Body of pancreas (tissue), 4 donors: ENCODE measurements around the gene RBL1. TPM values are rescaled to one million over a fixed set of nuclear protein-coding genes. Genes with fewer than 3 reads are reported as not detected.
"Not testable (repeated sequence)": the region's sequence is repeated elsewhere in the genome, so short reads cannot be mapped to it uniquely, and the experiment has no call there.

Experiments
- ATAC-seq: fragments of 150-250 bp; one replicate; pipeline ENCODE4 v1.9.1; 2016
- DNase-seq, 4 donors: peaks; one replicate each; pipeline ENCODE4 v3.0.0-alpha.2; 2019
- H3K27ac ChIP-seq, 4 donors: fragments of 200-600 bp; sonication (generic); 1 replicate in 3 of 4; 2 replicates in 1 of 4; pipeline versions ENCODE4 v1.5.1 to v1.6.1; 2016 to 2019; ENCODE audit warnings: mild to moderate bottlenecking in 1 of 4, mixed read lengths in 1 of 4, moderate library complexity in 1 of 4
- H3K27me3 ChIP-seq, 2 donors: fragments of 200-600 bp; sonication (generic); one replicate each; pipeline ENCODE4 v1.6.0; 2016; ENCODE audit warnings: mild to moderate bottlenecking in 1 of 2
- H3K36me3 ChIP-seq, 2 donors: fragments of 200-600 bp; sonication (generic); replicated peaks in 1 of 2; 2 replicates each; pipeline ENCODE4 v1.5.1; 2016; ENCODE audit warnings: low read depth in 2 of 2; ENCODE audit not compliant: insufficient read depth in 1 of 2
- H3K4me1 ChIP-seq: fragments of 200-600 bp; sonication (generic); one replicate; pipeline ENCODE4 v1.6.0; 2016
- H3K4me3 ChIP-seq, 2 donors: fragments of 200-600 bp; sonication (generic); 1 replicate in 1 of 2; 2 replicates in 1 of 2; pipeline ENCODE4 v1.5.1; 2016 to 2019
- H3K9me3 ChIP-seq, 3 donors: fragments of 200-600 bp; sonication (generic); 1 replicate in 2 of 3; 2 replicates in 1 of 3; pipeline ENCODE4 v1.5.1; 2016
- POLR2A ChIP-seq, 3 donors: fragments of 450-650 bp; IDR thresholded peaks; one replicate each; pipeline ENCODE4 v1.6.1; 2016; ENCODE audit warnings: antibody characterized with exemption in 3 of 3, mild to moderate bottlenecking in 2 of 3
- WGBS, 2 donors: methylation state at CpG; one replicate each; pipeline ENCODE4 v1.1.5; 2017; 5-methylcytosine and 5-hydroxymethylcytosine counted together
- intact Hi-C: fragments of 100-400 bp; cut with DNase I; formaldehyde crosslinking; loops from one replicate; pipeline ENCODE4 v1.15.1; 2023
- total RNA-seq, 2 donors: library from RNA; depleted of rRNA; stranded (reverse); fragments of >200 nt; gene quantifications; one replicate each; pipeline ENCODE4 v1.1.0, GENCODE V29; 2016
- TF ChIP-seq, protein P1 (sequence below), 7 experiments: fragments of 450-650 bp in 4 of 7; fragments of 200-600 bp in 3 of 7; sonication (generic) in 3 of 7; IDR thresholded peaks; one replicate each; pipeline ENCODE4 v1.5.1; 2016 to 2019; ENCODE audit warnings: antibody characterized with exemption in 7 of 7

RBL1 gene
- total RNA-seq, 2 donors from 2014 or later = 4.4 to 11.9 TPM

DNA sequence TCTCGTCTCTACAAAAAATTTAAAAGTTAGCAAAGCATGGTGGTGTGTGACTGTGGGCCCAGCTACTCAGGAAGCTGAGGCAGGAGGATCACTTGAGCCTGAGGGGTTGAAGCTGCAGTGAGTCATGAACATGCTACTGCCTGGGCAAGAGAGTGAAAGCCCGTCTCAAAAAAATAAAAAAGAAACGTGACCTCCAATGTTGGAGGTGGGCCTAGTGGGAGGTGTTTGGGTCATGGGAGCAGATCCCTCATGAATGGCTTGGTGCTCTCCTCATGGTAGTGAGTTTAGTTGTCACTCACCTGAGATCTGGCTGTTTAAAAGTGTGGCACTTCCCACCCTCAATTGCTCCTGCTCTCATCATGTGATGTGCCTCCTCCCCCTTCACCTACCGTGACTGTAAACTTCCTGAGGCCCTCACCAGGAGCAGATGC lies 24.3 kb downstream of the RBL1 start:
- H3K36me3 ChIP-seq = peaks cover 0 to 2% of the 10 kb centered on the region in 2 donors
- H3K9me3 ChIP-seq = no peaks in the 10 kb centered on the region
- no peak for ATAC-seq
- 82 to 84% methylated on average over 4 of the region's 4 CpGs for WGBS, 2 donors
- H3K4me1 ChIP-seq = no peaks in the 10 kb centered on the region
- TF ChIP-seq POLR2A (IDR thresholded peaks at IDR 0.05) = no peak
- TF ChIP-seq, protein P1, sequence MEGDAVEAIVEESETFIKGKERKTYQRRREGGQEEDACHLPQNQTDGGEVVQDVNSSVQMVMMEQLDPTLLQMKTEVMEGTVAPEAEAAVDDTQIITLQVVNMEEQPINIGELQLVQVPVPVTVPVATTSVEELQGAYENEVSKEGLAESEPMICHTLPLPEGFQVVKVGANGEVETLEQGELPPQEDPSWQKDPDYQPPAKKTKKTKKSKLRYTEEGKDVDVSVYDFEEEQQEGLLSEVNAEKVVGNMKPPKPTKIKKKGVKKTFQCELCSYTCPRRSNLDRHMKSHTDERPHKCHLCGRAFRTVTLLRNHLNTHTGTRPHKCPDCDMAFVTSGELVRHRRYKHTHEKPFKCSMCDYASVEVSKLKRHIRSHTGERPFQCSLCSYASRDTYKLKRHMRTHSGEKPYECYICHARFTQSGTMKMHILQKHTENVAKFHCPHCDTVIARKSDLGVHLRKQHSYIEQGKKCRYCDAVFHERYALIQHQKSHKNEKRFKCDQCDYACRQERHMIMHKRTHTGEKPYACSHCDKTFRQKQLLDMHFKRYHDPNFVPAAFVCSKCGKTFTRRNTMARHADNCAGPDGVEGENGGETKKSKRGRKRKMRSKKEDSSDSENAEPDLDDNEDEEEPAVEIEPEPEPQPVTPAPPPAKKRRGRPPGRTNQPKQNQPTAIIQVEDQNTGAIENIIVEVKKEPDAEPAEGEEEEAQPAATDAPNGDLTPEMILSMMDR (IDR thresholded peaks at IDR 0.05) = no peak
- DNase-seq = no peak
- intact Hi-C loops = no loop called here
- H3K4me3 ChIP-seq = no peak overlapping the region
- no peak overlapping the region for H3K27ac ChIP-seq
- H3K27me3 ChIP-seq = no peaks in the 10 kb centered on the region

DNA sequence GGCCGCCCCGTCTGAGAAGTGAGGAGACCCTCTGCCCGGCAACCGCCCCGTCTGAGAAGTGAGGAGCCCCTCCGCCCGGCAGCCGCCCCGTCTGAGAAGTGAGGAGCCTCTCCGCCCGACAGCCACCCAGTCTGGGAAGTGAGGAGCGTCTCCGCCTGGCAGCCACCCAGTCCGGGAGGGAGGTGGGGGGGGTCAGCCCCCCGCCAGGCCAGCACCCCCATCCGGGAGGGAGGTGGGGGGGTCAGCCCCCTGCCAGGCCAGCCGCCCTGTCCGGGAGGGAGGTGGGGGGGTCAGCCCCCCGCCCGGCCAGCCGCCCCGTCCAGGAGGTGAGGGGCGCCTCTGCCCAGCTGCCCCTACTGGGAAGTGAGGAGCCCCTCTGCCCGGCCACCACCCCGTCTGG lies 26.2 kb downstream of the RBL1 start:
- H3K4me3 ChIP-seq, H3K4me1 ChIP-seq, H3K27me3 ChIP-seq, H3K9me3 ChIP-seq, ATAC-seq, H3K27ac ChIP-seq, intact Hi-C loops, H3K36me3 ChIP-seq, DNase-seq: not testable (repeated sequence)
- WGBS, 2 donors = 97% methylated on average over 10 of the region's 25 CpGs; no CpG with 5 or more reads in 1 of the 2 donors

DNA sequence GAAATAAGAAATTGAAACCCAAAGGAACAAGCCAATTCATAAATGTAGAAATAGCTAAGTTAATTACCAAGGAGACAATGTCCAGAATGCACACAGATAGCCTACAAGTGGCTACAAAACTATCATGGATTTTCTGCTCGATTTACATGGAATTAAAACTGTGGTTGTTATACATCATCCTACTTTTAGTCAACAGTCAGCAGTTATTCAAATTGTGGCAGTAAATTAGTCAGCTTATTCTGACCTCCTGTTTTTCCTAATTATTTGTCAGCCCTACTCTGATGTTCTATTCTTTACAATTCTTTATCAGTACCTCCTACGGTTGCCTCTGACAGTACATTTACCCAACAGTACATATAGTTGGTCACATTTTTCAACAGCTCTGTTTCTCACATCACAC lies 29.6 kb downstream of the RBL1 start:
- 79 to 81% methylated on average over 2 of the region's 2 CpGs for WGBS, 2 donors
- intact Hi-C loops = no loop called here
- ATAC-seq (no peak), DNase-seq (no peak)
- Histone ChIP-seq H3K9me3 (no peaks in the 10 kb centered on the region), H3K36me3 (peaks cover 0 to 4% of the 10 kb centered on the region in 2 donors), H3K4me3 (no peak overlapping the region), H3K27ac (no peak overlapping the region), H3K27me3 (no peaks in the 10 kb centered on the region), H3K4me1 (no peaks in the 10 kb centered on the region)
- TF ChIP-seq, protein P1 (IDR thresholded peaks at IDR 0.05) = no peak
- no peak for TF ChIP-seq POLR2A (IDR thresholded peaks at IDR 0.05)

DNA sequence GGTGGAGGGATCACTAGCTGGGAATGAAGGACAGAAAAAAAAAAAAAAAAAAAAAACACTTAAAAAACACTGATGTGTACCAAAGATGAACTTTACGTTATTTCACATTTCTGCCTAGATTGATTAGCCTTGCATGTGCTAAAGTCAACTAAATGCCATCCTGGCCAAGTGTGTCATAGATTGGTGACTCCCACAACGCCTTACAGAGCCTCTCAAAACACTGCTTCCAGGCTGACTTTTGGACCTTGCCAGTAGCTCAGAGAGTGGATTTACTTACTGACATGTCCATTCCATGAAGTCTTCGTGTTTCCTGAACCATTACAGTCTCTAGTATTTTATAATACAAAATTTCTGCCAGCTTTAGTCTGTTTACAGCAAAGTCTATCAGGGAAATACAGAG lies 40.5 kb downstream of the RBL1 start:
- DNase-seq = no peak

DNA sequence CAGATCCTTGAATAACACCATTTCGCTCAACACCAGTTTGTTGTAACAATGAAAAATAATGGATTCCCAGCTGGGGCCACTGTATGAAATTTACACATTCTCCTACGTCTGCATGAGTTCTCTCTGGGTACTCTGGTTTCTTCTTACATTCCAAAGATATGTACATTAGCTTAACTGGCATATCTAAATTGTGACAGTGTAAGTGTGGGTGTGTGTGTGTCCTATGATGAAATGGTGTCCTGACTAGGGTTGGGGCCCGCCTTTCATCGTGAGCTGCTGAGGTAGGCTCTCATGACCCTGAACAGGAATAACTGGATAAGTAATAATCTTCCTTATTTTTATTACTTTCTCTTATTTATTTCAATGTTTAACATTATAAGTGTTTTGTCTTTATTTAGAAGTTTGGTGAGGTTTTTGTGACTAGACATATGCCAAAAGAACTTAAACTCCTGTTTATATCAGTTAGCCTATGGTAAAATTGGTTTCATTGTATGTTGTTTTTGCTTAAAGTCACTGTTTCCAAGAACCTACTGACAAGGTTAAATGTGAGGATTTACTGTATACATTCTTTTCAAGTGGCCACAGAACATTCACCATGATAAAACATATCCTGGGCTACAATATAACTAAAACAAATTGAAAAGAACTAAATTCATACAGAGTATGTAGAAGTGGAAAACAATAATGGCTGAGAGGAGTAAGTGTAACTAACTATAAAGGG lies 42.4 kb downstream of the RBL1 start:
- intact Hi-C loops = no loop called here
- no peak overlapping the region for H3K27ac ChIP-seq
- DNase-seq = no peak
- TF ChIP-seq POLR2A (IDR thresholded peaks at IDR 0.05) = no peak
- TF ChIP-seq, protein P1 (IDR thresholded peaks at IDR 0.05) = no peak
- no peak for ATAC-seq
- no peaks in the 10 kb centered on the region for H3K4me1 ChIP-seq
- no peaks in the 10 kb centered on the region for H3K27me3 ChIP-seq
- WGBS, 2 donors = 97% methylated on average over 4 of the region's 4 CpGs
- H3K4me3 ChIP-seq = no peak overlapping the region
- peaks cover 0 to 6% of the 10 kb centered on the region in 2 donors for H3K36me3 ChIP-seq
- H3K9me3 ChIP-seq = no peaks in the 10 kb centered on the region

More for the DNA sequence above, 40.5 kb downstream of the RBL1 start:
- H3K36me3 ChIP-seq = peaks cover 0 to 6% of the 10 kb centered on the region in 2 donors
- H3K27me3 ChIP-seq = no peaks in the 10 kb centered on the region
- no peak for ATAC-seq
- 92 to 99% methylated on average over 3 of the region's 3 CpGs for WGBS, 2 donors
- no peak overlapping the region for H3K4me3 ChIP-seq
- H3K4me1 ChIP-seq = no peaks in the 10 kb centered on the region
- no peak overlapping the region for H3K27ac ChIP-seq
- TF ChIP-seq, protein P1 (IDR thresholded peaks at IDR 0.05) = no peak
- TF ChIP-seq POLR2A (IDR thresholded peaks at IDR 0.05) = no peak
- H3K9me3 ChIP-seq = no peaks in the 10 kb centered on the region
- intact Hi-C loops = no loop called here
